ENCODE results near the gene MRI1. TPM values are rescaled to one million over a fixed set of nuclear protein-coding genes. Genes with fewer than 3 reads are reported as not detected.
A peak's percentile ranks its signal among the peaks of the same experiment; 100 is the strongest.
"Not testable (repeated sequence)": the region's sequence is repeated elsewhere in the genome, so short reads cannot be mapped to it uniquely, and the experiment has no call there.

Gene MRI1
- total RNA-seq, 1 experiment from 2014 or later: 17.8 TPM

DNA sequence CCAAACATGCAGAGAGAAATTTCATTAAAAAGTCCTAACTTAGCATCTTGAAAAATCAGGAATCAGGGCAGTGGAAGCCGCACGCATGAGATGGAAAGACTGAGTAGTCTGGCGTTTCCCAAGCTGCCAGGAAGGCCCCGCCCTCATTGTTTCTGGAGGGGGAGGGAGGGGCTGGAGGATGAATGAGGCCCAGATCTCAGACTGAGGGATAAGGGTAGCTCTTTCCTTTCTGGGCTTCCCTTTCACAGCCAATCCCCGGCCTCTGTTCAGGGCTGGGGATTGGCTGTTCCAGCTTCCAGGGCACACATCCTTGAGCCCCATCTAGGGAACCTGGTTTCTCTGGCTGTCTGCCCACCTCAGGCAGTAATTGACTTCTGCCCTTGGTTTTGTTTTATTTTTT is 17.2 kb downstream of the MRI1 start:
- peak; percentile 83 for DNase-seq (ENCODE audit: low read depth, low spot score)
- in situ Hi-C loops (cut with HindIII; ENCODE audit: low pct_unique_long_range_greater_than_20kb, low sequenced_read_pairs): no loop called here

- in situ Hi-C loops (cut with HindIII; ENCODE audit: low pct_unique_long_range_greater_than_20kb, low sequenced_read_pairs): no loop called here
- DNase-seq (ENCODE audit: low read depth, low spot score): no peak
Observed at GRCh38 chr19:13782537-13782936, 18.2 kb downstream of the MRI1 start.

- in situ Hi-C loops (cut with HindIII; ENCODE audit: low pct_unique_long_range_greater_than_20kb, low sequenced_read_pairs): no loop called here
- DNase-seq (ENCODE audit: low read depth, low spot score): no peak
Observed at GRCh38 chr19:13783565-13784500, 19.5 kb downstream of the MRI1 start.

DNA sequence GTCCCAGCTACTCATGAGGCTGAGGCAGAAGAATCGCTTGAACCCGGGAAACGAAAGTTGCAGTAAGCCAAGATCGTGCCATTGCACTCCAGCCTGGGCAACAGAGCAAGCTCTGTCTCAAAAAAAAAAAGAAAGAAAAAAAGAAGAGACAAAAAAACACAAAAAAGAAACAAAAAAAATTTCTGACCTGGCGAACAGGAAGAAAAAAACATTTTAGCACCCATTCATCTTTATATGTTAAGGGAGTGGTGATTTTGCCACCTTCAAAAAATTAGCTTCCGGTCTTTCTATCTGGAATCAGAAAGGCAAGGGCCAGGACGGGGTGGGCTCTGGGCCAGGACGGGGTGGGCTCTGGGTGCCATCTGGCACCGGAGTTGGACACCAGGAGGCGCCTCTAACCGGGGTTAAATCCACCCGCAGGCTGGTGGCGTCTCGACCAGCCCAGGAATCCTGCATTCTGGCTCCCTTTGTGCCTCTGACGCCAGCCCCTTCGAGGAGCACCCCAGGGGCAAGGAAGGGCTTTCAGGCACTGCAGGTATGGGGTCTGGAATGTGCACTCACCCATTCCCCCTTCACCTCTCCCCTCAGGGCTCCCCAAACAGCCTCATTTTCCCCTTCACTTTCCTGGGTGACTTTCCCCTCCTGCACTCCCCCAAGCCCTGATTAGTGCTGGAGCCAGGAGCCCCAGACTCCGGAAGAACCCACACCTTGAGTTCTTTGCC is 20.6 kb downstream of the MRI1 start:
- DNase-seq (ENCODE audit: low read depth, low spot score): peak; percentile 68
- in situ Hi-C loops (cut with HindIII; ENCODE audit: low pct_unique_long_range_greater_than_20kb, low sequenced_read_pairs): no loop called here

- in situ Hi-C loops (cut with HindIII; ENCODE audit: low pct_unique_long_range_greater_than_20kb, low sequenced_read_pairs): no loop called here
Observed at GRCh38 chr19:13788991-13789390, 24.7 kb downstream of the MRI1 start.

DNA sequence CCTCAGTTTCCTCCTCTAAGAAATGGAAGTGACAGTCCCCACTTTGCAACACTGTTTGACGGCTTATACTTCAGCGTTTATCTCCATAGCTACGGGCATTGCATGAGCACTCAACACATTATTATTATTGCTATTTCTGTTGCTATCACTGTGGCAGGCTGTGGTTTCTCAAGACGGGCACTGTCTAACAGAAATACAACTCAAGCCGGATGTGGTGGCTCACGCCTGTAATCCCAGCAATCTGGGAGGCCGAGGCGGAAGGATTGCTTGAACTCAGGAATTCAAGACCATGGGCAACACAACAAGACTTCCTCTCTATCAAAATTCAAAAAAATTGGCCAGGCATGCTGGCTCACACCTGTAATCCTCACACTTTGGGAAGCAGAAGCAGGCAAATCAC is 26.0 kb downstream of the MRI1 start:
- in situ Hi-C loops (cut with HindIII; ENCODE audit: low pct_unique_long_range_greater_than_20kb, low sequenced_read_pairs): no loop called here
- DNase-seq (ENCODE audit: low read depth, low spot score): no peak

More at GRCh38 chr19:13788991-13789390, 24.7 kb downstream of the MRI1 start:
- no peak for DNase-seq (ENCODE audit: low read depth, low spot score)

- in situ Hi-C loops (cut with HindIII; ENCODE audit: low pct_unique_long_range_greater_than_20kb, low sequenced_read_pairs): not testable (repeated sequence)
Observed at GRCh38 chr19:13793317-13793716, 29.0 kb downstream of the MRI1 start.

GRCh38 chr19:13794398-13794756 is 30.1 kb downstream of the MRI1 start:
- in situ Hi-C loops (cut with HindIII; ENCODE audit: low pct_unique_long_range_greater_than_20kb, low sequenced_read_pairs): no loop called here
- peak; percentile 11 for DNase-seq (ENCODE audit: low read depth, low spot score)

More at GRCh38 chr19:13793317-13793716, 29.0 kb downstream of the MRI1 start:
- DNase-seq (ENCODE audit: low read depth, low spot score): not testable (repeated sequence)

DNA sequence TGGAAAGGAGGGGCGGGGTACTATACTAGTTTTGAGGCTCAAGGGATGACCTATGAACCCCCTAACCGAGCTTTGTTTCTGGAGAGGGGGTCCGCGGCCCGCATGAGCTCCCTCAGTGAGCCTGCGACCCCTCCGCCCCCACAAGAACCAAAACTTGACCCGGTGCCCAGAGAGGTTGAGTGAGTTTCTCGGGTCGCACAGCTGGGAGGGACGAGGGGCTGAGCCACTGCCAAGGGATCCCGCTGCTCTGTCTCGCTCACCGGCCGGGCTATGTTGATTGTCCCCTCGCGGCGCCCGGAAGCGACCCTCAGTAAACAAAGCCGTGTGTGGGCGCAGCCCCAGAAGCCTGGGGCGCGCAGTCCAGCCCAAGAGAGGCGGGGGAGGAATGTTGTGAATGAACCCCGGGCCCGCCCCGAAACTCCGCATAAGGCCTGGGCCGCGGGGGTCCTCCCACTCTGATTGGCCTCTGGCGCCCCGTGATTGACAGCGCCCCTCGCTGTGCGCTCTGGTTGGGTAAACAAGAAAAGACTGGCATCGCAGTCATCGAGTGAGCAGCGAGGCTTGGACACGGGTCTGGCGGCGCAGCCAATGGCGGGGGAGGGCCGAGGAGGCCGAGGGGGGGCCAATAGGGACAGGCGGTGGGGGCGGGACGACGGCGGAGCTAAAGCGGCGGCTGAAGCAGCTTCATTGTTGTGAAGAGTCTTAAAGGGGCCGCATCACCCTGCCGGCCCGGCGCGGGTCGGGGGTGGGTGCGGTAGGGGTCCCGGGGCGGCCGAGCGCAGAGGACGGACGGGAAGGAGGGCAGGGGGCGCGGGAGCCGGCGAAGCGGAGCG is 30.7 kb downstream of the MRI1 start, which contains the start of gene ZSWIM4:
Gene ZSWIM4, plus strand, starts transcription at position 687 of the 833 bp plus-strand sequence. CDS start 206 bp downstream, outside the sequence.
- peak; percentile 98 for DNase-seq (ENCODE audit: low read depth, low spot score)
- in situ Hi-C loops (cut with HindIII; ENCODE audit: low pct_unique_long_range_greater_than_20kb, low sequenced_read_pairs): no loop called here

DNA sequence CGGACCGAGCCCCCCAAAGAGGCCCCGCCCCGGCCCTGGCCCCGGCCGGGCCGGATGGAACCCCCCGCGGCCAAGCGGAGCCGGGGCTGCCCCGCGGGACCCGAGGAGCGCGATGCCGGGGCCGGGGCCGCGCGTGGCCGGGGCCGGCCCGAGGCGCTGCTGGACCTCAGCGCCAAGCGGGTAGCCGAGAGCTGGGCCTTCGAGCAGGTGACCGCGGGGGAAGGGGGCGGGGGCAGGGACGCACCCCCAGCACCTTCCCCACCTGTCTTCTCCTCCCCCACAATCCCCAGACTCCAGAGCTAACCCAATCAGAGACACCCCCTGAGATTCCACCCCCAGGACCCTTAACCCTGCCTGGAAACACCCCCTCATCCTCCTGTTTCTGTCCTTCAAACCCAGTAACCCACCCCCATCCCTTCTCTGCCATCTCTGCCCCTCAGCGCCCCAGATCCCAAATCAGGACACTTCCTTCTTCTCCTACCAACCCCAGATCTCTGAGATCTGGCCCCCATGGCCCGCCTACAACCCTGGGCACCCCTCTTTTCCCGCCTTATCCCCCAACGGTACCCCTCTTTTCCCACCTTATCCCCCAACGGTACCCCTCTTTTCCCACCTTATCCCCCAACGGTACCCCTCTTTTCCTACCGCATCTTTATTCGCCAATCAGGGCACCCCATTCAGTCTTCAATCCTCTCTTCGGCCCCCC is 31.4 kb downstream of the MRI1 start:
- no peak for DNase-seq (ENCODE audit: low read depth, low spot score)
- in situ Hi-C loops (cut with HindIII; ENCODE audit: low pct_unique_long_range_greater_than_20kb, low sequenced_read_pairs): no loop called here

GRCh38 chr19:13796301-13797057 is 32.2 kb downstream of the MRI1 start:
- in situ Hi-C loops (cut with HindIII; ENCODE audit: low pct_unique_long_range_greater_than_20kb, low sequenced_read_pairs): no loop called here
- DNase-seq (ENCODE audit: low read depth, low spot score): peak; percentile 17

GRCh38 chr19:13797058-13797440 is 32.7 kb downstream of the MRI1 start:
- in situ Hi-C loops (cut with HindIII; ENCODE audit: low pct_unique_long_range_greater_than_20kb, low sequenced_read_pairs): no loop called here
- DNase-seq (ENCODE audit: low read depth, low spot score): no peak

DNA sequence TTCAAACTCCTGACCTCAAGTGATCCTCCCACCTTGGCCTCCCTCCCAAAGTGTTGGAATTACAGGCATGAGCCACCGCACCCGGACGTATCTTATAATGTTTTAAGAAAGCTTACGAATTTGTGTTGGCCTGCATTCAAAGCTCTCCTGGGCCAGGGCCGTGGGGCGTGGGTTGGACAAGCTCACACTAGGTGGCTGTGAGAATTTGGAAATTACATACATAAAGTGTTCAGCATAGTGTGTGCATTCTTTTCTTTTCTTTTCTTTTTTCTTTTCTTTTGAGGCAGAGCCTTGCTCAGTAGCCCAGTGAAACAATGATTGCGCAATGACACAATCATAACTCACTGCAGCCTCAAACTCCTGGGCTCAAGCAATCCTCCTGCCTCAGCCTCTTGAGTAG is 33.5 kb downstream of the MRI1 start:
- DNase-seq (ENCODE audit: low read depth, low spot score): no peak
- in situ Hi-C loops (cut with HindIII; ENCODE audit: low pct_unique_long_range_greater_than_20kb, low sequenced_read_pairs): no loop called here

DNA sequence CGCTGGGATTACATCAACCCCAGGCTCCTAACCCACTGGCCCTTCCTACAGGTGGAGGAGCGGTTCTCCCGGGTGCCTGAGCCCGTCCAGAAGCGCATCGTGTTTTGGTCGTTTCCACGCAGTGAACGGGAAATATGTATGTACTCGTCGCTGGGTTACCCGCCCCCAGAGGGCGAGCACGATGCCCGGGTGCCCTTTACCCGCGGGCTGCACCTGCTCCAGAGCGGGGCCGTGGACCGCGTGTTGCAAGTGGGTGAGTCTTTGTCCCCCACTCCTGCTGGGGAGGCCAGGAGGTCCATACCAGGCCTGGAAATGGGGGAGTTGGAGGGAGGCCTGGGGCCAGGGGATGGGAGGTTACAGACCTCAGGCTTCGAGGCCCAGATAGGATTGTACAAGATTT is 35.3 kb downstream of the MRI1 start:
- no peak for DNase-seq (ENCODE audit: low read depth, low spot score)
- in situ Hi-C loops (cut with HindIII; ENCODE audit: low pct_unique_long_range_greater_than_20kb, low sequenced_read_pairs): no loop called here

- in situ Hi-C loops (cut with HindIII; ENCODE audit: low pct_unique_long_range_greater_than_20kb, low sequenced_read_pairs): no loop called here
- DNase-seq (ENCODE audit: low read depth, low spot score): no peak
Observed at GRCh38 chr19:13803038-13803437, 38.7 kb downstream of the MRI1 start.

GRCh38 chr19:13804830-13805683 is 40.7 kb downstream of the MRI1 start:
- no peak for DNase-seq (ENCODE audit: low read depth, low spot score)
- in situ Hi-C loops (cut with HindIII; ENCODE audit: low pct_unique_long_range_greater_than_20kb, low sequenced_read_pairs): no loop called here

Measured in SK-MEL-5 (cell line).